ENCODE measurements around the gene AQR. TPM values are rescaled to one million over a fixed set of nuclear protein-coding genes. Genes with fewer than 3 reads are reported as not detected.
"Not testable (repeated sequence)": the region's sequence is repeated elsewhere in the genome, so short reads cannot be mapped to it uniquely, and the experiment has no call there.

Gene AQR
- total RNA-seq, 1 donor from 2014 or later: 30.0 TPM

DNA sequence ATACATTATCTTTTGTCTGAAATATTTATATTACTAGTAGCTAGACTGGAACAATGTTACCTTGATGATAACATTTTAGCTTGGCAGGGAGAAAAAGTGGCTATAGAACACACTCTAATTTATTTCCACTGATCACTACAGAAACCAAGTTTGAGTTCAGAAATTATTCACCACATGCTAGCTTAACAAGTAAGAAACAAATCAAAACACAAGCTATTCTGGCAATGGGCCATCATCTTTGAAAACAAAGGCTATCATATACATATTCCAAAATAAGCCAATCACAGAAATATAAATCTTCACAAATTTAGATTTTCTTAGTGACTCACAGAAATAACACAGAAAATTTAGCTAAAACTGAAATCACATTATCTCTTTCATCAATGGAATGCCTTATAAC lies 17.1 kb downstream of the AQR start:
- DNase-seq: peak; percentile 38

DNA sequence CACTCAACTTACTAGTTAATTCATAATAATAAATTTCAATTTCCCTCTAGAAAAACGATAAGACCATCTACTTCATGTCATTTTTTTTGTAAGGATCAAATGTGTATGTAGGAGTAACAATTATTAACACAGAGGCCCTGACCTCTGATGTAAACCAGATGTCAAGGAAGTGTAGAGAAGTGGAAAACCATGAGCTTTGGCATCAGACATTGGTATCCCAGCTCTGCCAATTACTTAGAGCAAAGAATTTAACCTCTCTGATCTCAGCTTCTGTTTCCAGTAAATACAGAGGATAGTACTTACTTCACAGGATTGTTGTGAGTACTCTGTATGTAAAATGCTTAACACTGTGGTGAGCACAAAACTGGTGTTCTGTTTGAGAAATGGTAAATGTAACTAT lies 17.5 kb downstream of the AQR start:
- DNase-seq: peak; percentile 49

DNA sequence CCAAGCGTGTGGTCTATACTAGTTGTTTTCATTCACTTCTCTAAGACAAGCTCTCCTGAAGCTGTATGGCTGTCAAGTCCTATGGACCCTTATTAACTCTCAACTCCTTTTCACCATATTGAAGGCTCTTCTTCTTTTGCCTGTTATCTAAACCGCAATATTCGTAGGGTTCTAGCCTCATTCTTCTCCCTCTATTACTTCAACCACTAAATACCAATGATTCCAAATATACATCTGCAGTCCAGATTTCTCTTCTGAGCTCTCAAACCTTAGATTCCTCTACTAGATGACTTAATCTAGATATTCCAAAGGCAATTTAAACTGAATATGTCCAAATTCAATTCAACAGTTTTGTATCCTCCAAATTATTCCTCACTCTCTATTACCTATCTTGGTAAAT lies 24.6 kb downstream of the AQR start:
- DNase-seq: no peak

GRCh38 chr15:34943711-34944110 lies 25.8 kb downstream of the AQR start:
- no peak for DNase-seq

DNA sequence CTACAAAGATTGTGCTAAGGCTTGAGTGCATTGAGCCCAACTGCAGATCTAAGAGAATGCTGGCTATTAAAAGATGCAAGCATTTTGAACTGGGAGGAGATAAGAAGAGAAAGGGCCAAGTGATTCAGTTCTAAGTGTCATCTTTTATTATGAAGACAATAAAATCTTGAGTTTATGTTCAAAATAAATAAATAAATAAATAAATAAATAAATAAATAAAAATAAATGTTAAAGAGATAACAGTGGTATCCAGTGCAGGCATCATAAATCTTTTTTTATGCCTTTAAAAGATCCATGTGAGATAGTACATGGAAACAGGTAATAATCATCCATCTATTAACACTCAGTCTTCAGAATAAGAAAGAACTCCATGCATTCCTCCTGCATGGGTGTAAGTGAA lies 26.3 kb downstream of the AQR start:
- DNase-seq: not testable (repeated sequence)

DNA sequence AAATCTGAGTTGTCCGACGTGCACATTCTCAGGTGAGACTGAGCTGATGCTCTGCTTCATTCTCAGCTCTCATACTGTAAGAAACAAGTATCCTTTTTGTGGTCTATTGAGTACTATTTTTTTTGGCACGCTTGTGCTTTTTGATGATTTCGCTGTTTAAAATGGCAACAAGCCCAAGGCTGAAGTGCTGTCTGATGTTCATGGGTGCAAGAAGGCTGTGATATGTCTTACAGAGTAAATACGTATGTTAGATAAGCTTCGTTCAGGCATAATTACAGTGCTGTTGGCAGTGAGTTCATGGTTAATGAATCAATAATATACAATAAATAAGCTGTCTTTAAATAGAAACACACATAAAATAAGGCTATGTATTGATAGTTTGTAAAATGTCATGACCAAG lies 27.2 kb downstream of the AQR start:
- DNase-seq: peak; percentile 34

DNA sequence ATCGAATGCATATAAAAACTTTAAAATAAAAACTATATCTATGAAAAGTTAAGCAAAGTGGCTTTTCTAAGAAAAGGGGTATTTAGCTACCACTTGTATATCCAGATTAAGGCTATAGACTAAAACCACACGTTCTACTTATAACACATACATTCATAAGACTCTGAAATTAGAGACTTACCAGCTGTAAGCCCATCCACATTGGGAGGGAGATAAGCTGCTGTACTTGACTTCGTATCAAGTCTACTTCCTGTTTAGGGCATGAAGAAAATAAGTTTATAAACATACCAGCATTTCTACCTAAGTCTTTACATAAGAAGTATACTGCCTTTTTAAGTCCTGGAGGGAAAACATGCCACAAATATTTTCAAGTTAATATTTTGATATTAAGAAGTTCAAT lies 27.7 kb downstream of the AQR start:
- DNase-seq: no peak

DNA sequence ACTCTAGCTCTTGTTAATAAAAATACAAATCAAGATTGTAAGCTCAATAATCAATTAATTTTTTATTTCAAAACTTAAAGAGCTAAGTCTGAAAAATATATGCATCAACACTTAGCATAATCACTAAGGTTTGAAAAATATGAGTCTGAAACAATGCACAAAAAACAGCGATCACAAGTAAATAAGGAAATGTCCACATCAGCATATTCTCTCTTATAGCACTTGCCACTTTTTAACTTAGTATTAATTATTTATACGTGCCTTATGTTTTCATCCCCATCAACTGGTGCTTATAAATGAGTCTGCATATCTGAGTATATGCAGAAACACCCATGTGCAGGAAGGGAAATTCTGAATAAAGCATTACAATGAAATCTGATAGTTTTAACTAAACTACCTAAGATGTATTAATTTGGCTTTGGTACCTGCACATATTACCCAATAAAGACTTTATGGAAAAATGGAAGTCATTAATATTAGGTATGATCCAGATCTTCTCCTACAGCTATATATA lies 28.3 kb downstream of the AQR start:
- no peak for DNase-seq

GRCh38 chr15:34933432-34933975 lies 36.0 kb downstream of the AQR start:
- DNase-seq: no peak

- not testable (repeated sequence) for DNase-seq
Observed at GRCh38 chr15:34928349-34928748, 41.2 kb downstream of the AQR start.

GRCh38 chr15:34927726-34928125 lies 41.8 kb downstream of the AQR start:
- DNase-seq: peak; percentile 78

GRCh38 chr15:34914317-34914716 lies 55.2 kb downstream of the AQR start:
- DNase-seq: no peak

GRCh38 chr15:34905047-34905446 lies 64.5 kb downstream of the AQR start:
- DNase-seq: no peak

DNA sequence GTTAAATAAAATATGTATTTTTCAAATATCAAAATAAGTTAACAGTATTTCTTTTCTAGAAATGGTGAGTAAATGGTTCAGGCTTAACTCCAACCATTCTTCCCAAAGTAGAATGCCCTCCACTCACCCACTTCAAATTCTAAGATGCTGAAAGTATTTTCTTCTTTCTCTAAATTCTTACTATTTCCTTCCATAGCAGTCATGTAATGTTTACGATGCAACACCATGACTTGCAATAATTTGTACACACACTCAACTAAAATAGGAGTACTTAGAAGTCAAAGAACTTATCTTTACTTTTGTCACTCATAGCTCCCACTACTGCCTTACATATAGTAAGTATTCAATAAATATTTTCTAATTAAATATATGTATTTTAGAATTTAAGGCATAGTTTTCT lies 65.0 kb downstream of the AQR start:
- DNase-seq: no peak

- no peak for DNase-seq
Observed at GRCh38 chr15:34900748-34901147, 68.8 kb downstream of the AQR start.

- no peak for DNase-seq
Observed at GRCh38 chr15:34896183-34896582, 73.4 kb downstream of the AQR start.

- no peak for DNase-seq
Observed at GRCh38 chr15:34893967-34894366, 75.6 kb downstream of the AQR start.

DNA sequence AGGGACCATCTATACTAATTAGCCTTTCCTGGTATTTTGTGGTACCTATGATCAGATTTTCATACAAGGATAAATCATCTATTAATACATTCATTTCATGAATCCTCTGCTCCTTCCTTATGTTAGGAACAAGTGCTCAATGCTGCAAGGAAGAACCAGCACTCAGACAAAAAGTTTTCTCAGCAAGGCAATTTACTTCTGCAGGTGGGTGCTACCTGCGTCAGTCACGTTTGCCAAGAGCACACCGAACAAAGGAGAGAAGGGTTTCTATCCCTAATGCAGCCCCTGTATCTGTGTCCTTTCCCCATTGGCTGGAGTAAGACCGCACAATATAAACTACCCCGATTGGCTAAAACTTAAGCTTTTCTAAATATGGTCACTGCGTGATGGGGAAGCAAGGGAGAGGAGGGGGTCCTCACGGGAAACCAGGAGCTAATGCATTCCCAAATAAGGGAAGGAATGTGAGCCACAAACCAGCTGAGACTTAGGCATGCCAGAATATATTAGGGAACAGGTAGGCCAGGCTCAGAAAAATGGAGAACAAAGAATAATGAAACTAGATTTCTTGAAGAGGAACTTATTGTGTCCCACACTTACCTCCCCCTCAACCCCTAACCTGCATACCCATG lies 76.5 kb downstream of the AQR start:
- no peak for DNase-seq

GRCh38 chr15:34890424-34890823 lies 79.1 kb downstream of the AQR start:
- DNase-seq: no peak

DNA sequence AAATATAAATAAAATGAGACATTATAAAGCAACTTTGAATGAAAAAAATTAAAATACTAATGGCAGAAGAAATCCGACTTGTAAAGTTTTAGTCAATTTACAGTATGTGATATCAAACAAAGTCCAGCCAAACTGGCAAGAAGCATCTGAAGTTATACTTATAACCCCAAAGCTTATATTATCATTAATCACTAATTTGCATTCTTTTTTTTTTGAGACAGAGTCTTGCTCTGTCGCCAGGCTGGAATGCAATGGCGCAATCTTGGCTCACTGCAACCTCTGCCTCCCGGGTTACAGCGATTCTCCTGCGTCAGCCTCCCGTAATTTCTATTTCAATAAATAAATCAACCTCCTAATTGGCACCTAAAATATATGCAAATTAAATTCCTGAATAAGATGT lies 80.1 kb downstream of the AQR start:
- DNase-seq: no peak

GRCh38 chr15:34886134-34886533 lies 83.4 kb downstream of the AQR start:
- DNase-seq: no peak

DNA sequence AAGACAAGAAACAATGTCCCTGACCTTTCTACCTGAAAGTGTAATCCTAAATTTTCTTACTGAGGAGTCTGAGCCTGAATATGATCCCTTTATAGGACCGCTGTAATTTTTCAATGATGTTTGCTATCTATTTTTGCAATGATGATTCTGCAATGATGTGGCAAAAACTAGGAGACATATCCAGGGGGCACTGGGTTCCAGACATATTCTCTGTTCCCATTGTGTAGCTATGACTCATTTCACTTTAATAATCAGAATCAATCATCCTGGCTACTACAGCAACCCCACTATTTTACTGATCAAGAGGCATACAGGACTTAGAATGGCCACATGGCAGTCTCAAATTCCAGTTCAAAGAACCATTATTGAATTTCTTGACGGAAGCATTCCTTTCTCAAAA lies 85.9 kb downstream of the AQR start:
- DNase-seq: peak; percentile 1

- no peak for DNase-seq
Observed at GRCh38 chr15:34883042-34883441, 86.5 kb downstream of the AQR start.

DNA sequence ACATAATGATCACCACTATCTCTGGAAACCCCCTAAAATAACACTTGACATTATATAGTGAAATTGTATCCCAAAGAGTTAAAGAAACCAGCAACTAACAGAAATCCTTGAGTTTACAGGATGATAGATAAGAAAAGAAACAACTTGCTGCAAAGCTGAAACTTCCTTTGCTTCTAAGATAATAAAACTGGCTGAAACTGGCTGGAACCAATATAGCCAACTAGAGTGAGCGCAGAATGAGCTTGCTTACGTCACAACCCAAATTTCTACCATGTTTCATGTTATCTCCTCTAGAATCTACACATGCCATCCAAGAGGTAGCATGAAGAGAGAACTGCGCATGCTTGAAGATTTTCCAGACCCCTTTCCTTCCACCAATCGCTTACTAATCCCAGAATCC lies 90.4 kb downstream of the AQR start:
- DNase-seq: no peak

DNA sequence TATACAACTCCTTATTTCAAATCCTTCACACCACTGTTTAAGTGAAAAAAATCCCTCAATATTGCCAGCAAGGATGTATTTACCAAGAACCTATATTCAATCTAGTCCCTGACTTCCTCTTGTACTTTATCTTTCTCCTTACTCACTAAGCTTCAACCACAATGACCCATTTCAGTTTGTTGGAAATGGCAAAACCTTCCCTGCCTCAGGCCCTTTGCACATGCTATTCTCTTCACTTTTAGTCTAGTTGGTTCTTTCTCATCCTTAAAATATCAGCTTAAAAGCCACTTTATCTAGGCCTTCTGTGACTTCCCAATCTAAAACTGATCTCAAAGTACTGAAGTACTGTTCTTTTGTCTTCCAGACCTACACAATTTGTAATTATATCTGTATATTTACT lies 92.9 kb downstream of the AQR start:
- no peak for DNase-seq
